OCI-LY7 (cell line): ENCODE data around the gene TM9SF1.

Source experiments
- EZH2phosphoT487 ChIP-seq: fragments of 200-600 bp; sonication (generic); IDR thresholded peaks from 2 replicates; pipeline ENCODE4 v1.6.1; 2018; ENCODE audit warnings: low read depth, borderline replicate concordance, mild to moderate bottlenecking, mixed run types, antibody characterized with exemption, low read length, moderate library complexity, mixed read lengths
- TF ChIP-seq, protein P1 (sequence below): fragments of 200-600 bp; sonication (generic); conservative IDR thresholded peaks from 2 replicates; pipeline ENCODE4 v1.5.1; 2014; ENCODE audit warnings: mild to moderate bottlenecking, antibody characterized with exemption, low read length, moderate library complexity, mixed read lengths

DNA sequence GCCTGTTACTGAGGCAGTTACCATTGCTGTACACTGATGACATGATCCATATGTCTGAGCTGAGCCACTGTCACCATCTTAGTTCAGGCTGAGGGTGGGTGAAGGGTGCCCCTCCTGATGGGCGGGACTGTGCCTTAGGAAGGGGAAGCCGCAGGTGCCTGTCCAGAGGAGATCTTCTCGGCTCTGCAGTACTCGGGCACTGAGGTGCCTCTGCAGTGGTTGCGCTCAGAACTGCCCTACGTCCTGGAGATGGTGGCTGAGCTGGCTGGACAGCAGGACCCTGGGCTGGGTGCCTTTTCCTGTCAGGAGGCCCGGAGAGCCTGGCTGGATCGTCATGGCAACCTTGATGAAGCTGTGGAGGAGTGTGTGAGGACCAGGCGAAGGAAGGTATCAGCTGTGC, 44.2 kb downstream of the TM9SF1 start:
- TF ChIP-seq, protein P1, sequence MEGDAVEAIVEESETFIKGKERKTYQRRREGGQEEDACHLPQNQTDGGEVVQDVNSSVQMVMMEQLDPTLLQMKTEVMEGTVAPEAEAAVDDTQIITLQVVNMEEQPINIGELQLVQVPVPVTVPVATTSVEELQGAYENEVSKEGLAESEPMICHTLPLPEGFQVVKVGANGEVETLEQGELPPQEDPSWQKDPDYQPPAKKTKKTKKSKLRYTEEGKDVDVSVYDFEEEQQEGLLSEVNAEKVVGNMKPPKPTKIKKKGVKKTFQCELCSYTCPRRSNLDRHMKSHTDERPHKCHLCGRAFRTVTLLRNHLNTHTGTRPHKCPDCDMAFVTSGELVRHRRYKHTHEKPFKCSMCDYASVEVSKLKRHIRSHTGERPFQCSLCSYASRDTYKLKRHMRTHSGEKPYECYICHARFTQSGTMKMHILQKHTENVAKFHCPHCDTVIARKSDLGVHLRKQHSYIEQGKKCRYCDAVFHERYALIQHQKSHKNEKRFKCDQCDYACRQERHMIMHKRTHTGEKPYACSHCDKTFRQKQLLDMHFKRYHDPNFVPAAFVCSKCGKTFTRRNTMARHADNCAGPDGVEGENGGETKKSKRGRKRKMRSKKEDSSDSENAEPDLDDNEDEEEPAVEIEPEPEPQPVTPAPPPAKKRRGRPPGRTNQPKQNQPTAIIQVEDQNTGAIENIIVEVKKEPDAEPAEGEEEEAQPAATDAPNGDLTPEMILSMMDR, result no peak
- TF ChIP-seq EZH2phosphoT487, result no peak
